HG03039 (cell line): Measurements from ENCODE around the gene SLC25A40.
A peak's percentile ranks its signal among the peaks of the same experiment; 100 is the strongest.
"Not testable (repeated sequence)": the region's sequence is repeated elsewhere in the genome, so short reads cannot be mapped to it uniquely, and the experiment has no call there.

Experiments
- ATAC-seq: cut with Tn5 transposase; IDR thresholded peaks from one replicate; pipeline ENCODE4 v1.9.1; 2021; ENCODE audit warnings: mild to moderate bottlenecking, moderate library complexity; ENCODE audit not compliant: unreplicated experiment

Gene SLC25A40

GRCh38 chr7:87872346-87872745, 3.8 kb downstream of the SLC25A40 start:
- ATAC-seq: no peak

- ATAC-seq: no peak
Measured at GRCh38 chr7:87870471-87870870, 5.7 kb downstream of the SLC25A40 start.

- ATAC-seq: not testable (repeated sequence)
Measured at GRCh38 chr7:87866533-87866932, 9.6 kb downstream of the SLC25A40 start.

GRCh38 chr7:87866089-87866488, 10.1 kb downstream of the SLC25A40 start:
- ATAC-seq: no peak

GRCh38 chr7:87858417-87859100, 17.6 kb downstream of the SLC25A40 start:
- no peak for ATAC-seq

- no peak for ATAC-seq
Measured at GRCh38 chr7:87853237-87853864, 22.8 kb downstream of the SLC25A40 start.

- ATAC-seq: no peak
Measured at GRCh38 chr7:87852306-87852705, 23.9 kb downstream of the SLC25A40 start.

- ATAC-seq: no peak
Measured at GRCh38 chr7:87850836-87851593, 25.1 kb downstream of the SLC25A40 start.

GRCh38 chr7:87837597-87837996, 38.6 kb downstream of the SLC25A40 start:
- no peak for ATAC-seq

- ATAC-seq: no peak
Measured at GRCh38 chr7:87833130-87833529, 43.0 kb downstream of the SLC25A40 start.

- ATAC-seq: no peak
Measured at GRCh38 chr7:87831097-87831496, 45.1 kb downstream of the SLC25A40 start.

GRCh38 chr7:87828383-87828782, 47.8 kb downstream of the SLC25A40 start:
- not testable (repeated sequence) for ATAC-seq

- ATAC-seq: not testable (repeated sequence)
Measured at GRCh38 chr7:87825369-87825768, 50.8 kb downstream of the SLC25A40 start.

GRCh38 chr7:87822056-87822455, 54.1 kb downstream of the SLC25A40 start:
- not testable (repeated sequence) for ATAC-seq

- no peak for ATAC-seq
Measured at GRCh38 chr7:87818336-87818735, 57.8 kb downstream of the SLC25A40 start.

- no peak for ATAC-seq
Measured at GRCh38 chr7:87816389-87816788, 59.8 kb downstream of the SLC25A40 start.

GRCh38 chr7:87810726-87811125, 65.4 kb downstream of the SLC25A40 start:
- ATAC-seq: no peak

GRCh38 chr7:87810130-87810529, 66.0 kb downstream of the SLC25A40 start:
- no peak for ATAC-seq

GRCh38 chr7:87806150-87806549, 70.0 kb downstream of the SLC25A40 start:
- ATAC-seq: no peak

GRCh38 chr7:87797798-87798403, 78.3 kb downstream of the SLC25A40 start:
- ATAC-seq: peak; percentile 69

- ATAC-seq: no peak
Measured at GRCh38 chr7:87797395-87797794, 78.8 kb downstream of the SLC25A40 start.
